HG03558 (cell line): ENCODE results near the gene ORAI1.
"Not testable (repeated sequence)": the region's sequence is repeated elsewhere in the genome, so short reads cannot be mapped to it uniquely, and the experiment has no call there.

ENCODE experiments used
- ATAC-seq: cut with Tn5 transposase; IDR thresholded peaks from one replicate; pipeline ENCODE4 v1.9.1; 2021; ENCODE audit warnings: moderate number of reproducible peaks; ENCODE audit not compliant: unreplicated experiment; ENCODE audit errors: extremely low read depth

The ORAI1 gene

DNA sequence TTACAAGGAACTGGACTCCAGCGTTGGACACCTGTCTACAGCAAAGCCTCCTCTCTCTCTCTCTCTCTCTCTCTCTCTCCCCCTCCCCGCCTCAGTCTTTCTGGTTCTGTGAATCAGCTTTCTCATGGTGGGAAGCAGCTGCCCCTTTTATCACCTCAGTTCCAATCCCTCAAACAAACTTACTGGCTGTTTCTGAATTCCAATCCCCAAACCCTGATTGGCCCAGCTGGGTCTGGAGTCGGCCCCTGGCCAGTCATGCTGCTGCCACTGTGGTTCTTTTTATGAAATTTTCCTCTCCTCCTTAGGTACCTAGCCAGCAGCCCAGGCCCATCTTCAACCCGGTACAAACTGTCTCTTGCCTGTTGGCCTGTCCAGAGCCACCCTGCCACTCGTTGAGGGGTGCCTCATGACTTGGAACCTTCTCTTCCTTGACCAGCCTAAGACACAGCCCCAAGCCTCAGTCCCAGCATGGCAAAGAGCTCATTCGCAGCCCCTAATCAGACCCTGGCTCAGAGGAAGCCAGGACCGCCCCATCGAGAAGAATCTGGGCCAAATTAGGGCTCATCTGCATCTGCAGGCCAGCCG, 52.5 kb downstream of the ORAI1 start:
- ATAC-seq = no peak

- not testable (repeated sequence) for ATAC-seq
Measured at GRCh38 chr12:121679661-121680197, 53.4 kb downstream of the ORAI1 start.

DNA sequence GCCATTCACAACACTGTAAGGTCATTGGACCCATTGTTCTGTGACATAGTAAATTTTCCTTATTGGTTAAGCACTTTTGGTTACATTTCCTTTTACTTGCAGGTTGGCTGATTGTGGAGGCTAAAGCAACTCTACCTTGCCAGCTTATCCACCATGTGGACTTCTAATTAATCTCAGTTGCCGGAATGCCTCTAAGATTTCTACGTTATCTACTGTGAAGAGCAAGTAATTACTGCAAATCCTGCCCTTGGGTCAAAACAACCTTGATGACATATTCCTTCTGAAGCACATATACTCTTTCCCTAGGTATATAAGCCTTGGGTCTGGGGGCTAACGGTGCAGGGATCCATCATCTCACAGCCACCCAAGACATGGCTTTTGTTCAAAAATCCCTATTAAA, 62.6 kb downstream of the ORAI1 start:
- ATAC-seq = no peak

- ATAC-seq = no peak
Measured at GRCh38 chr12:121689430-121689829, 63.1 kb downstream of the ORAI1 start.
